ENCODE data around the gene ZDHHC18.

The ZDHHC18 gene

GRCh38 chr1:26848941-26849774, 22.7 kb downstream of the ZDHHC18 start:
- TF ChIP-seq TAF1 (IDR thresholded peaks at IDR 0.05; ENCODE audit: borderline replicate concordance, insufficient read depth, low read length) (no peak), POLR2AphosphoS5 (IDR thresholded peaks at IDR 0.05; ENCODE audit: low read depth, low read length) (no peak), SIN3A (IDR thresholded peaks at IDR 0.05; ENCODE audit: borderline replicate concordance, insufficient read depth, low read length) (no peak), FOXP2 (optimal IDR thresholded peaks at IDR 0.05; ENCODE audit: borderline replicate concordance, extremely low read depth, extremely low read length, insufficient read depth) (no peak)
- TF ChIP-seq, protein P1, sequence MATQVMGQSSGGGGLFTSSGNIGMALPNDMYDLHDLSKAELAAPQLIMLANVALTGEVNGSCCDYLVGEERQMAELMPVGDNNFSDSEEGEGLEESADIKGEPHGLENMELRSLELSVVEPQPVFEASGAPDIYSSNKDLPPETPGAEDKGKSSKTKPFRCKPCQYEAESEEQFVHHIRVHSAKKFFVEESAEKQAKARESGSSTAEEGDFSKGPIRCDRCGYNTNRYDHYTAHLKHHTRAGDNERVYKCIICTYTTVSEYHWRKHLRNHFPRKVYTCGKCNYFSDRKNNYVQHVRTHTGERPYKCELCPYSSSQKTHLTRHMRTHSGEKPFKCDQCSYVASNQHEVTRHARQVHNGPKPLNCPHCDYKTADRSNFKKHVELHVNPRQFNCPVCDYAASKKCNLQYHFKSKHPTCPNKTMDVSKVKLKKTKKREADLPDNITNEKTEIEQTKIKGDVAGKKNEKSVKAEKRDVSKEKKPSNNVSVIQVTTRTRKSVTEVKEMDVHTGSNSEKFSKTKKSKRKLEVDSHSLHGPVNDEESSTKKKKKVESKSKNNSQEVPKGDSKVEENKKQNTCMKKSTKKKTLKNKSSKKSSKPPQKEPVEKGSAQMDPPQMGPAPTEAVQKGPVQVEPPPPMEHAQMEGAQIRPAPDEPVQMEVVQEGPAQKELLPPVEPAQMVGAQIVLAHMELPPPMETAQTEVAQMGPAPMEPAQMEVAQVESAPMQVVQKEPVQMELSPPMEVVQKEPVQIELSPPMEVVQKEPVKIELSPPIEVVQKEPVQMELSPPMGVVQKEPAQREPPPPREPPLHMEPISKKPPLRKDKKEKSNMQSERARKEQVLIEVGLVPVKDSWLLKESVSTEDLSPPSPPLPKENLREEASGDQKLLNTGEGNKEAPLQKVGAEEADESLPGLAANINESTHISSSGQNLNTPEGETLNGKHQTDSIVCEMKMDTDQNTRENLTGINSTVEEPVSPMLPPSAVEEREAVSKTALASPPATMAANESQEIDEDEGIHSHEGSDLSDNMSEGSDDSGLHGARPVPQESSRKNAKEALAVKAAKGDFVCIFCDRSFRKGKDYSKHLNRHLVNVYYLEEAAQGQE (IDR thresholded peaks at IDR 0.05; ENCODE audit: insufficient read depth in 1 of 2, low read depth in 2 of 2, low read length in 2 of 2): no peak

DNA sequence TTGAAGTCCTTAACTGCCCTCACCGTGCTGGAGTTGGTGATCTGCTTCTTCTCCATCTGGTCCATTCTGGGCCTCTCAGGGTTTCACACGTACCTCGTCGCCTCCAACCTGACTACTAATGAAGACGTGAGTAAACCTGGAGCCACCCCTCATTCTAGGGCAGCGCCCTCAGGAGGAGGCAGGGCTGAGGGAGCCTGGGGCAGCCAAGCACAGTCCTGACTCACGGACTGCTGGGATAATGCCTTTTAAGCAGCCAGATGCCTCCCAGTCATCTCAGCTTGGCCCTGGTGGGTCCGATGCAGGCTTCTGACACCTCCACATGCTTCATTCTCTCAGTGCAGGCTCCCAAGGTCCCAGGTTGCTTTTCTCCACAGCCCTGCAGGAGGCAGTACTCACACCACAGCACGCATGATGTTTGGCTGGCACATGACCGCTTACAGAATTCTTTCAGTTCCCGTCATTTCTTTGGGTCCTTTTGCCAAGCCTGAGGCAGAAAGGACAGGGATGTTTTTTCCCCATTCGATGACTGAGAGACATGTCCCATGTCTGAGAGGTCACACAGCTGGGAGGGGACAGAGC, 24.7 kb downstream of the ZDHHC18 start:
- TF ChIP-seq SIN3A (IDR thresholded peaks at IDR 0.05; ENCODE audit: borderline replicate concordance, insufficient read depth, low read length) (no peak), TAF1 (IDR thresholded peaks at IDR 0.05; ENCODE audit: borderline replicate concordance, insufficient read depth, low read length) (no peak), POLR2AphosphoS5 (IDR thresholded peaks at IDR 0.05; ENCODE audit: low read depth, low read length) (no peak), FOXP2 (optimal IDR thresholded peaks at IDR 0.05; ENCODE audit: borderline replicate concordance, extremely low read depth, extremely low read length, insufficient read depth) (no peak)
- TF ChIP-seq, protein P1 (IDR thresholded peaks at IDR 0.05; ENCODE audit: insufficient read depth in 1 of 2, low read depth in 2 of 2, low read length in 2 of 2): no peak

- TF ChIP-seq POLR2AphosphoS5 (IDR thresholded peaks at IDR 0.05; ENCODE audit: low read depth, low read length): no peak
- TF ChIP-seq SIN3A (IDR thresholded peaks at IDR 0.05; ENCODE audit: borderline replicate concordance, insufficient read depth, low read length): no peak
- TF ChIP-seq FOXP2 (optimal IDR thresholded peaks at IDR 0.05; ENCODE audit: borderline replicate concordance, extremely low read depth, extremely low read length, insufficient read depth): no peak
- TF ChIP-seq TAF1 (IDR thresholded peaks at IDR 0.05; ENCODE audit: borderline replicate concordance, insufficient read depth, low read length): no peak
- TF ChIP-seq, protein P1 (IDR thresholded peaks at IDR 0.05; ENCODE audit: insufficient read depth in 1 of 2, low read depth in 2 of 2, low read length in 2 of 2): no peak
These were observed 26.2 kb downstream of the ZDHHC18 start for GRCh38 chr1:26852701-26853100.

DNA sequence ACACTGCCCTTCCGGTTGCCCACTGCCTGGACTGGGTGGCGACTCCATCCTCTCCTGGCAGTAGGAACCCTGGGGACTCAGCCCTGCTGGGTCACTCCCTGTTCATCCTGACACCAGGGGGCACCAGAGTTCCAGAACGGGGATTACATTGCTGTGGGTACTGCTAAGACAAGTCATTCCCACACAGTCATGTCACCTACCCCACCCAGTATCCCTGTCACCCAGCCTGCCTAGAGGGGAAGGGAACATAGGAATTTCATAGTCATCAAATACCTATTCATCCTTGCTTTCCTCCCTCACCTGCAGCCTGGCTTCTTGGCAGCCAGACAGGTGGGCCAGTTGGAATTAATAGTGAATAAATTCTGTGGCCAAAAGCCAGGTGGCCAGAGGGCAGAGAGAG, 26.7 kb downstream of the ZDHHC18 start:
- TF ChIP-seq, protein P1 (IDR thresholded peaks at IDR 0.05; ENCODE audit: insufficient read depth in 1 of 2, low read depth in 2 of 2, low read length in 2 of 2): no peak
- TF ChIP-seq SIN3A (IDR thresholded peaks at IDR 0.05; ENCODE audit: borderline replicate concordance, insufficient read depth, low read length): no peak
- no peak for TF ChIP-seq POLR2AphosphoS5 (IDR thresholded peaks at IDR 0.05; ENCODE audit: low read depth, low read length)
- no peak for TF ChIP-seq TAF1 (IDR thresholded peaks at IDR 0.05; ENCODE audit: borderline replicate concordance, insufficient read depth, low read length)
- TF ChIP-seq FOXP2 (optimal IDR thresholded peaks at IDR 0.05; ENCODE audit: borderline replicate concordance, extremely low read depth, extremely low read length, insufficient read depth): no peak
